GM18951 (cell line): ENCODE results near the gene KRTAP4-12.
"Not testable (repeated sequence)": the region's sequence is repeated elsewhere in the genome, so short reads cannot be mapped to it uniquely, and the experiment has no call there.

Experiments
- POLR2A ChIP-seq: IDR thresholded peaks from 4 replicates; pipeline ENCODE4 v1.6.1; 2011; ENCODE audit warnings: mild to moderate bottlenecking; ENCODE audit not compliant: insufficient read length, insufficient read depth; ENCODE audit errors: extremely low read depth
- in situ Hi-C: fragments of 300-500 bp; cut with MboI; formaldehyde crosslinking; loops from one replicate; pipeline ENCODE4 v1.12.0; 2022; ENCODE audit warnings: low sequenced_read_pairs, mixed read lengths, inconsistent platforms; ENCODE audit not compliant: unreplicated experiment

KRTAP4-12 gene

GRCh38 chr17:41140360-41141131 is 16.6 kb upstream of the KRTAP4-12 start, which contains the start of gene KRTAP4-6:
Gene KRTAP4-6 (minus strand): TSS chr17:41140544. CDS start chr17:41140487, 57 bp downstream.
- in situ Hi-C loops: no loop called here
- no peak for TF ChIP-seq POLR2A

DNA sequence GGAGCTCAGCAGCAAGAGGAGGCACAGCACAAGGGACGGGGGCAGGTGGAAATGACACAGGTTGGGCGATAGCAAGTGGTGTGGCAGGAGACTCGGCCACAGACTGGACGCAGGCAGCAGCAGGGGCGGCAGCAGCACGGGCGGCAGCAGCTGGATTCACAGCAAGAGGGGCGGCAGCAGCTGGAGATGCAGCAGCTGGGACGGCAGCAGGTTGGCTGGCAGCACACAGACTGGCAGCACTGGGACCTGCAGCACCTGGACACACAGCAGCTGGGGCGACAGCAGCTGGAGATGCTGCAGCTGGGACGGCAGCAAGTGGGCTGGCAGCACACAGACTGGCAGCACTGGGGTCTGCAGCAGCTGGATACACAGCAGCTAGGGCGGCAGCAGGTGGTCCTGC is 15.9 kb upstream of the KRTAP4-12 start:
- in situ Hi-C loops: not testable (repeated sequence)

DNA sequence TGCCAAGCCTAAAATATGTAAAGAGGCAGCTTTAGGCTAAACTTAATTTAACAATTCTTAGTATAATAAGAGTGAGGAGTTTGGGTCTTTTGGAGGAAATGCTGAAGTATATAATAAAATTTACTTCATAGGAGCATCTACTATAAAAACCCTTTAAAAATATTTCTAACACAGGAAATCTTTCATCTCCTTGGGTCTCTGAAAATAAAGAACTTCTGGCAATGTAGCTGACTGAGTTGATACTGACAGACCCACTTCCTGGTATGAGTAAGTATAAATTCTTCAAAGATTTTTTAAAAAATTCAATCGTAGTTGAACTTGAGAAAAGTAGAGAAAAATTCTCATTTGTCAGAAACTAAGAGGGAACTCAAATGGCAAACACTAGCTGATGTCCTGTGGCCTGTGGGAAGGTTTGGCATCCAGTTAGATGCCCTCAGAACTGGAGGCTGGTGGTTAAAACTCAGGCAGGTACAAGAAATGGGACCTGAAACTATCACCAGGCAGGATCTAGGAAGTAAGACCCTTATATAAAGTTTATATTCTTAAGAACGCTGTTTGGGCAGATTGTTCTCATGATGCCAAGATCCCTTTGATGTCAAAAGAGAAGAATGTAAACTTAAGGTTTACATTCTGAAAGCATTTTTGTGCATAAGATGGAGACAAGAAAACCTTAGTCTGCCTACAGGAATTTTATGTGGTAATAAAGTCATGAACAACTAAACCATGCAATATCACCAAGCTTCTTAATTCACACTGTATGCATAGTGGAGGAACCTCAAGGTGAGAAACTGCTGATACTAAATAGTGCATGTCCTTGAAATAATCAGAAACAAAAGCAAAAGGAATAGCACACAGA is 10.1 kb upstream of the KRTAP4-12 start:
- no peak for TF ChIP-seq POLR2A
- in situ Hi-C loops: no loop called here

DNA sequence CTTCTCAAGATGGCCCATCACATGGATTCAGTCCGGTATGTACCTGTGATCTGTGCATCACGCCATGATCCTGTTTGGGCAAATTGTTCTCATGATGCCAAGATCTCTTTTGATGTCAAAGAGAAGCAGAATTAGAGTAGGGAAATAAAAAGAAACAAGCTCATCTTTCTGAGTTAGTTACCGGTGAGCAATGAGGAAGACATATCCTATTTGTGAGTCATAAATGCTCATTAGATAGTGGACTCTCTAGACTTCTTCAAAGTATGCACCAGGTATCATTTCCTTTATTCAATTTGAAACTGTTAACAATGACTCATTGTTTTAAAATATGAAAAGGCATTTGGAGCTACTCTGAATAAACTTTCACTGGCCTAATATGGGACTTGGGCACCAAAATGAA is 8.0 kb upstream of the KRTAP4-12 start:
- TF ChIP-seq POLR2A: no peak
- in situ Hi-C loops: no loop called here

GRCh38 chr17:41127371-41127770 is 3.4 kb upstream of the KRTAP4-12 start:
- no peak for TF ChIP-seq POLR2A
- in situ Hi-C loops: no loop called here

DNA sequence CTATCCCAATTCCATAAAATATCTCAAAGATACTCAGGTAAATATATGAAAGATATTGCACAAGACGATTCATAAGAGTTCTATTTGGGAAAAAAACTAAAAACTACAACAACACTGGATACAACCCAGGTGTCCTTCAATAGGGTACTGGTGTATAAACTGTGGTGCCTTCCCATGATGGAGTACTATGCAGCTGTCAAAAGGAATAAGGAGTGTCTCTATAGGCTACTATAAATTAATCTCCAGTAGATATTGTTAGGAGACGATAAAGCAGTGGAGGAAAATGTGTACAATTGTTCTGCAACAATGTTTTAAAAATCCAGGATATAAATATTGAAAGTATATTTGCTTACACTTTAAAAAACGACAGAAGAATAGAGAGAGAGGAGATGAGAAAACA is 2.4 kb upstream of the KRTAP4-12 start:
- in situ Hi-C loops: no loop called here
- TF ChIP-seq POLR2A: no peak

- in situ Hi-C loops: no loop called here
These were observed 1.1 kb upstream of the KRTAP4-12 start for GRCh38 chr17:41125064-41125463.

GRCh38 chr17:41123292-41123990 is 541 bp downstream of the KRTAP4-12 start:
- in situ Hi-C loops: not testable (repeated sequence)

More at GRCh38 chr17:41125064-41125463, 1.1 kb upstream of the KRTAP4-12 start:
- TF ChIP-seq POLR2A: no peak

DNA sequence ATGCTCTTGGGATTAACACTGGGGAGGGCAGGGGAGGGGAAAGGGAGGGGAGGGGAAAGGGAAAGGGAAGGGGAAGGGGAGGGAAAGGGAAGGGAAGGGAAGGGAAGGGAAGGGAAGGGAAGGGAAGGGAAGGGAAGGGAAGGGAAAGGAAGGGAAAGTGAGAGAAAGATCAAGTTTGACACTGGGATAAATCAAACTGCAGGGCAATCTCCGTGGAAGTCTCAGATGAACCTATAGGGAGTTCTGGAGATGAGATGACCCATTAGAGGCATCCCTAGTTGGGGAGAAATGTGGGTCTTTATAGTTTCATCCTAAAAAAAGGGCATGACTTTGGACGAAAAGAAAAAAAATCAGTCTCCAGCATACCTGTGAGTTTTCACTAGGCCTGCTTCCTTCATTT is 2.2 kb downstream of the KRTAP4-12 start:
- in situ Hi-C loops: no loop called here

GRCh38 chr17:41119696-41120690 is 4.0 kb downstream of the KRTAP4-12 start:
- in situ Hi-C loops: not testable (repeated sequence)

More for the DNA sequence above, 2.2 kb downstream of the KRTAP4-12 start:
- TF ChIP-seq POLR2A: no peak

DNA sequence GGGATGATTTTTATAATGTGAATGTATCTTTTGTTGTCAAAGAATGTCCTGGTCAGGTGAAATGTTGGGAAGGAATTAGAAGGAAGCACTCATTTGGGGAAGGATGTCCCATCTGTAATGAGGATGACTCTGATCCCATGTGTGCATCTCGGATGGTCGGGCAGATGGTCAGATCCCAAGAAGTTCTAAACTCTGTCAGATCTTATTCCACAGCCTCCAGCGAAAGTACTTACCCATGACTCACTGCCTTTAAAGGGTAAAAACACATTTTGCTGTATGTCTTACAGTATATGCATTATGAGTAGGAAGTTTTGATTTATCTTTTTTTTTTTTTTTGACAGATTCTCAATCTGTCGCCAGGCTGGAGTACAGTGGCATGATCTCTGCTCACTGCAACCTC is 5.3 kb downstream of the KRTAP4-12 start:
- TF ChIP-seq POLR2A: no peak
- in situ Hi-C loops: no loop called here

GRCh38 chr17:41117846-41118386 is 6.1 kb downstream of the KRTAP4-12 start, which contains the start of gene KRTAP4-11:
Gene KRTAP4-11 (minus strand): TSS chr17:41118373. CDS start chr17:41118315, 58 bp downstream.
- in situ Hi-C loops: not testable (repeated sequence)

- in situ Hi-C loops: no loop called here
- no peak for TF ChIP-seq POLR2A
These were observed 7.7 kb downstream of the KRTAP4-12 start for GRCh38 chr17:41116297-41116696.
